ENCODE data around the gene LGALS16.

DNA sequence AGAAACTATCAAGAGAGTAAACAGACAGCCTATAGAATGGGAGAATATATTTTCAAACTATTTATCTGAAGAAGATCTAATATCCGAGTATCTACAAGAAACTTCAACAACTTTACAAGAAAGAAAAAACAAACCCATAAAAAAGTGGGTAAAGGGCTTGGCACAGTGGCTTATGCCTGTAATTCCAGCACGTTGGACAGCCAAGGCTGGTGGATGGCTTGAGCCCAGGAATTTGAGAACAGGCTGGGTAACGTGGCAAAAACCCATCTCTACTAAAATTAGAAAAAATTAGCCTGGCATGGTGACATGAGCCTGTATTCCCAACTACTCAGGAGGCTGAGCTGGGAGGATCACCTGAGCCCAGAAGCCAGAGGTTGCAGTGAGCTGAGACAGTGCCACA is 7.8 kb upstream of the LGALS16 start:
- TF ChIP-seq, protein P1, sequence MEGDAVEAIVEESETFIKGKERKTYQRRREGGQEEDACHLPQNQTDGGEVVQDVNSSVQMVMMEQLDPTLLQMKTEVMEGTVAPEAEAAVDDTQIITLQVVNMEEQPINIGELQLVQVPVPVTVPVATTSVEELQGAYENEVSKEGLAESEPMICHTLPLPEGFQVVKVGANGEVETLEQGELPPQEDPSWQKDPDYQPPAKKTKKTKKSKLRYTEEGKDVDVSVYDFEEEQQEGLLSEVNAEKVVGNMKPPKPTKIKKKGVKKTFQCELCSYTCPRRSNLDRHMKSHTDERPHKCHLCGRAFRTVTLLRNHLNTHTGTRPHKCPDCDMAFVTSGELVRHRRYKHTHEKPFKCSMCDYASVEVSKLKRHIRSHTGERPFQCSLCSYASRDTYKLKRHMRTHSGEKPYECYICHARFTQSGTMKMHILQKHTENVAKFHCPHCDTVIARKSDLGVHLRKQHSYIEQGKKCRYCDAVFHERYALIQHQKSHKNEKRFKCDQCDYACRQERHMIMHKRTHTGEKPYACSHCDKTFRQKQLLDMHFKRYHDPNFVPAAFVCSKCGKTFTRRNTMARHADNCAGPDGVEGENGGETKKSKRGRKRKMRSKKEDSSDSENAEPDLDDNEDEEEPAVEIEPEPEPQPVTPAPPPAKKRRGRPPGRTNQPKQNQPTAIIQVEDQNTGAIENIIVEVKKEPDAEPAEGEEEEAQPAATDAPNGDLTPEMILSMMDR (IDR thresholded peaks at IDR 0.05) = no peak
- TF ChIP-seq POLR2A (IDR thresholded peaks at IDR 0.05) = no peak
